Measurements from ENCODE around the gene SPATA31A1.
A peak's percentile ranks its signal among the peaks of the same experiment; 100 is the strongest.
"Not testable (repeated sequence)": the region's sequence is repeated elsewhere in the genome, so short reads cannot be mapped to it uniquely, and the experiment has no call there.

The SPATA31A1 gene

GRCh38 chr9:39355369-39355768 lies at the start of gene SPATA31A1:
TSS of gene SPATA31A1 (plus strand) at chr9:39355669. CDS start at chr9:39355731, 62 bp downstream.
- not testable (repeated sequence) for H3K9me3 Mint-ChIP-seq; H3K4me1 Mint-ChIP-seq; ATAC-seq (ENCODE audit: low read depth); H3K36me3 Mint-ChIP-seq; DNase-seq (ENCODE audit: low spot score in 2 of 2); H3K27me3 Mint-ChIP-seq; H3K4me3 Mint-ChIP-seq; H3K27ac Mint-ChIP-seq

DNA sequence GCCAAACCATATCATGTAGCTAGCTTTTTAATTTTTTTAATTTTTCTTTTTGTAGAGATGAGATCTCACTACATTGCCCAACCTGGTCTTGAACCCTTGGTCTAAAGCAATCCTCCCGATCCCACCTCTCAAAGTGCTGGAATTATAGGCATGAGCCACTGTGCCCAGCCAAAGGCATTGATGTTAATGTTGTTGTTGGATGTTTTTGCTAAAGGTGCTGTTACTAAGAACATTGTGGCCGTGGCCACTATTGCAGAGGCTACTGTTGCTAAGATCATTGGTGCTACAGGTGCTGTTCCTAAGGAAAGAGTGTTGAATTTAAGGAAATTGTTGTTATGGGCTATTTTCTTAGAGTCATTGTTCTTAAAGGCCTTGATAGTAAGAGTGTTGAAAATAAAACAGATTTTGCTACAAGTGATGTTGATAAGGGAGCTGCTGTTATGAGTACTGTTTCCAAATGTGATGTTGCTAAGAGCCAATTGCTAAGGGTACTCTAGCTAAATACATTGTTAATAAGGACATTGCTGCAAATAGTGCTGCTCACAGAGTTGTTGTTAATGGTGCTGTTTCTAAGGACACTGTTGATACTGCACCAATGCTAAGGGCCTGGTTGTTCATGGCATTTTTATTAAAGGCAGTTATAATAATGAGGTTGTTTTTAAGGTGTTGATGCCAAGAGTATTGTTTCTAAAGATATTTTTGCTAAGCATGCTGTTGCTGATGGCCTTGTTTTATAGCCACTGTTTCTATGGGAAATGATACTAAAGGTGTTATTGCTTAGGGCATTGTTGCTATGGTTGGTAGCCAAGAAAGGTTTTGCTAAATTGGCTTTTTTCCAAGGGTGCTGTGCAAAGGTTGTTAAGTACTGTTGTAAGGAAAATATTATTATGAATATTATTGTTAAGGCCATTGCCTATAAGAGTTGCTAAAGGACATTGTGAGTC lies 52.1 kb downstream of the SPATA31A1 start:
- ATAC-seq (ENCODE audit: low read depth), result peak; percentile 52
- H3K36me3 Mint-ChIP-seq; H3K4me3 Mint-ChIP-seq; H3K27me3 Mint-ChIP-seq; H3K27ac Mint-ChIP-seq; H3K4me1 Mint-ChIP-seq; H3K9me3 Mint-ChIP-seq; DNase-seq (ENCODE audit: low spot score in 2 of 2): not testable (repeated sequence)

GRCh38 chr9:39411254-39411940 lies 55.9 kb downstream of the SPATA31A1 start:
- H3K4me1 Mint-ChIP-seq; H3K4me3 Mint-ChIP-seq; H3K9me3 Mint-ChIP-seq; ATAC-seq (ENCODE audit: low read depth); H3K27ac Mint-ChIP-seq; DNase-seq (ENCODE audit: low spot score in 2 of 2); H3K27me3 Mint-ChIP-seq; H3K36me3 Mint-ChIP-seq: not testable (repeated sequence)
